GM19397 (cell line): ENCODE results near the gene C19orf53.
"Not testable (repeated sequence)": the region's sequence is repeated elsewhere in the genome, so short reads cannot be mapped to it uniquely, and the experiment has no call there.

Experiments used
- ATAC-seq: cut with Tn5 transposase; IDR thresholded peaks from one replicate; pipeline ENCODE4 v1.9.1; 2021; ENCODE audit warnings: mild to moderate bottlenecking, moderate library complexity; ENCODE audit not compliant: unreplicated experiment

C19orf53 gene

GRCh38 chr19:13763265-13763664 is 11.0 kb upstream of the C19orf53 start:
- no peak for ATAC-seq

DNA sequence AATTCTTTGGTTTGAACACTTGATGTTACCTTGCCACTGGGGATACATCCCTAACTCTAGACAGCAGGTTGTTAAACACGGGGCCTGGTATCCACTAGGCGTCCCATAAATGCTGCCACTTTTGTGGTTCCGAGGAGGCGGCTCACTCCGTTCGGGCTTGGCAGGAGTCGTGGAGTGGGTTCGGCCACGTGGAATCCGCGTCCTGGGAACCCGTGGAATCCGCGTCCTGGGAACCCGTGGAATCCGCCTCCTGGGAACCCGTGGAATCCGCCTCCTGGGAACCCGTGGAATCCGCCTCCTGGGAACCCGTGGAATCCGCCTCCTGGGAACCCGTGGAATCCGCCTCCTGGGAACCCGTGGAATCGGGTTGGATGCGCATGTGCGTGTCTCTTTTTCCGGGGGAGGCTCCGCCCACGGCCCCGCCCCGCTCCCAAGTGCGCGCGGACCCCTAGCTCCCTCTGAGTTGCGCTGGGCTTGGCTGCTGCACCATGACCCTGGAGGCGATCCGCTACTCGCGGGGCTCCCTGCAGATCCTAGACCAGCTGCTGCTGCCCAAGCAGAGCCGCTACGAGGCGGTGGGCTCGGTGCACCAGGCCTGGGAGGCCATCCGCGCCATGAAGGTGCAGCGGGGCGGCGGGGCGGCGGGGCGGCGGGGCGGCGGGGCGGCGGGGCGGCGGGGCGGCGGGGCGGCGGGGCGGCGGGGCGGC is 10.0 kb upstream of the C19orf53 start, which contains the start of gene MRI1:
Gene MRI1, plus strand, starts transcription at position 422 of the 707 bp plus-strand sequence. Its CDS starts 67 bp downstream, at position 489.
- peak; percentile 64 for ATAC-seq

- peak; percentile 29 for ATAC-seq
Observed at GRCh38 chr19:13764821-13765394, 9.3 kb upstream of the C19orf53 start.

- no peak for ATAC-seq
Observed at GRCh38 chr19:13765395-13766094, 8.7 kb upstream of the C19orf53 start.

DNA sequence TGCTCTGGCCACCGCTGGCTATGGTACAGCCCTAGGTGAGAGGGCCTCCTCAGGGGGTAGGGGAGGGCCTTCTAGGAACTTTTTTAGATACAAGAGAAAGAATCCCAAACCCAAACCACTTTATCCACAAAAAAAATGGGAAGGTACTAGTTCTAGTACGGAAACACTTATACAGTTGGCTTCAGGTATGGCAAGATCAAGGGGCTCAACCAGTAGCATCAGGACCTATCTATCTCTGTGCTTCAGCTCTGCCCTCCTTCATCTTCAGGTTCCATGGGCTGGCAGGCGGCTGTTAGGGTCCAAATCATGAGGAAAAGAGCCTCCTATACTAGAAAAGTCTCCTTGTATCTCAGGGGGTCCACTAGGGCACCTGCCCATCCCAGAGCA is 8.2 kb upstream of the C19orf53 start:
- ATAC-seq, result no peak

GRCh38 chr19:13768510-13768909 is 5.7 kb upstream of the C19orf53 start:
- ATAC-seq, result no peak

GRCh38 chr19:13770013-13770635 is 4.1 kb upstream of the C19orf53 start:
- no peak for ATAC-seq

DNA sequence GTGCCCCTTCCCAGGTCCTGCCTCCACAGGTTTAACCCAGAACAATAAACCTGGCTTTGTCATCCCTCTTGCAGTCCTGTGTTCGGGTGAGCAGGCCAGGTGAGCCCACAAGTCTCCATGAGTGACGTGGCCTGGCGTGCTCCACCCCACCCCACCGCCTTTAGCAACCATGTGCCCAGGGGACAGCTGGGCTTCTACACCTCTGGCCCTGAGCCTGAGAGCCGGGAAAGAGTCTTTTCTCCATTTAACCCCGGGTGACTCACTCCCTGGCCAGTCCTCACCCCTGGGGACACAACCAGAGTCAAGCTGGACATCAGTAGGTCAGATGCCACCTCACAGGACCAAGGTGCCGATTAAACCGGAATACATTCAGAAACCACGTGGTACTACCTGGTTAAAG is 4.1 kb downstream of the C19orf53 start:
- ATAC-seq, result no peak

- no peak for ATAC-seq
Observed at GRCh38 chr19:13778847-13779246, 4.6 kb downstream of the C19orf53 start.

GRCh38 chr19:13779794-13780193 is 5.5 kb downstream of the C19orf53 start:
- not testable (repeated sequence) for ATAC-seq

DNA sequence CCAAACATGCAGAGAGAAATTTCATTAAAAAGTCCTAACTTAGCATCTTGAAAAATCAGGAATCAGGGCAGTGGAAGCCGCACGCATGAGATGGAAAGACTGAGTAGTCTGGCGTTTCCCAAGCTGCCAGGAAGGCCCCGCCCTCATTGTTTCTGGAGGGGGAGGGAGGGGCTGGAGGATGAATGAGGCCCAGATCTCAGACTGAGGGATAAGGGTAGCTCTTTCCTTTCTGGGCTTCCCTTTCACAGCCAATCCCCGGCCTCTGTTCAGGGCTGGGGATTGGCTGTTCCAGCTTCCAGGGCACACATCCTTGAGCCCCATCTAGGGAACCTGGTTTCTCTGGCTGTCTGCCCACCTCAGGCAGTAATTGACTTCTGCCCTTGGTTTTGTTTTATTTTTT is 7.3 kb downstream of the C19orf53 start:
- ATAC-seq, result no peak

DNA sequence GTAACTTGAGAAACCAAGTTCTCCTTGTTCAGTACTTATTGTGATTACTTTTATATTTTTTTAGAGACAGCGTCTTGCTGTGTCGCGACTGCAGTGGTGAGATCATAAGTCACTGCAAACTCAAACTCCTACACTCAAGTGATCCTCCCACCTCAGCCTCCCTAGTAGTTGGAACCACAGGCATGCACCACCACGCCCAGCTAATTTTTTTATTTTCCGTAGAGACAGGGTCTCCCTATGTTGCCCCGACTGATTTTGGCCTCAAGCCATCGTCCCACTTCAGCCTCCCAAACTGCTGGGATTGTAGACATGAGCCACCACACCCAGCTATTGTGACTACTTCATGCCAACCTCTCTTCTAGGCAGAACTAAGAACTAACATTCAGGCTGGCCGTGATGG is 8.3 kb downstream of the C19orf53 start:
- no peak for ATAC-seq

GRCh38 chr19:13783565-13784500 is 9.6 kb downstream of the C19orf53 start:
- ATAC-seq, result no peak

DNA sequence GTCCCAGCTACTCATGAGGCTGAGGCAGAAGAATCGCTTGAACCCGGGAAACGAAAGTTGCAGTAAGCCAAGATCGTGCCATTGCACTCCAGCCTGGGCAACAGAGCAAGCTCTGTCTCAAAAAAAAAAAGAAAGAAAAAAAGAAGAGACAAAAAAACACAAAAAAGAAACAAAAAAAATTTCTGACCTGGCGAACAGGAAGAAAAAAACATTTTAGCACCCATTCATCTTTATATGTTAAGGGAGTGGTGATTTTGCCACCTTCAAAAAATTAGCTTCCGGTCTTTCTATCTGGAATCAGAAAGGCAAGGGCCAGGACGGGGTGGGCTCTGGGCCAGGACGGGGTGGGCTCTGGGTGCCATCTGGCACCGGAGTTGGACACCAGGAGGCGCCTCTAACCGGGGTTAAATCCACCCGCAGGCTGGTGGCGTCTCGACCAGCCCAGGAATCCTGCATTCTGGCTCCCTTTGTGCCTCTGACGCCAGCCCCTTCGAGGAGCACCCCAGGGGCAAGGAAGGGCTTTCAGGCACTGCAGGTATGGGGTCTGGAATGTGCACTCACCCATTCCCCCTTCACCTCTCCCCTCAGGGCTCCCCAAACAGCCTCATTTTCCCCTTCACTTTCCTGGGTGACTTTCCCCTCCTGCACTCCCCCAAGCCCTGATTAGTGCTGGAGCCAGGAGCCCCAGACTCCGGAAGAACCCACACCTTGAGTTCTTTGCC is 10.6 kb downstream of the C19orf53 start:
- no peak for ATAC-seq

DNA sequence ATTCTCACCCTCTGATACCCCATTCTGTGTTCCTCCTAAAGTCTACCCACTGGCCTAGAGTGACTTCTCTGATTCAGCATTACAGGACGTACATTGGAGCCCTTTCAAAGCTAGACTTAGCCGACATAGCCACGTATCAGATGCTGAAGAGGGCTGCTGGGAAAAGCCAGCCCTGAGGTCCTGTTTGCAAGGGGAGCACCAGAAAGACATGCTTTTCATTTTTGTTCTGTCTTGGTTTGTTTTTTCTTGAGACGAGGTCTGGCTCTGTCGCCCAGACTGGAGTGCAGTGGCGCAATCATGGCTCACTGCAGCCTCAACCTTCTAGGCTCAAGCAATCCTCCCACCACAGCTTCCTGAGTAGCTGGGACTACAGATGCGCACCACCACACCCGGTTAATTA is 14.7 kb downstream of the C19orf53 start:
- no peak for ATAC-seq

DNA sequence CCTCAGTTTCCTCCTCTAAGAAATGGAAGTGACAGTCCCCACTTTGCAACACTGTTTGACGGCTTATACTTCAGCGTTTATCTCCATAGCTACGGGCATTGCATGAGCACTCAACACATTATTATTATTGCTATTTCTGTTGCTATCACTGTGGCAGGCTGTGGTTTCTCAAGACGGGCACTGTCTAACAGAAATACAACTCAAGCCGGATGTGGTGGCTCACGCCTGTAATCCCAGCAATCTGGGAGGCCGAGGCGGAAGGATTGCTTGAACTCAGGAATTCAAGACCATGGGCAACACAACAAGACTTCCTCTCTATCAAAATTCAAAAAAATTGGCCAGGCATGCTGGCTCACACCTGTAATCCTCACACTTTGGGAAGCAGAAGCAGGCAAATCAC is 16.1 kb downstream of the C19orf53 start:
- no peak for ATAC-seq

GRCh38 chr19:13793317-13793716 is 19.1 kb downstream of the C19orf53 start:
- not testable (repeated sequence) for ATAC-seq

GRCh38 chr19:13794398-13794756 is 20.1 kb downstream of the C19orf53 start:
- ATAC-seq, result no peak

DNA sequence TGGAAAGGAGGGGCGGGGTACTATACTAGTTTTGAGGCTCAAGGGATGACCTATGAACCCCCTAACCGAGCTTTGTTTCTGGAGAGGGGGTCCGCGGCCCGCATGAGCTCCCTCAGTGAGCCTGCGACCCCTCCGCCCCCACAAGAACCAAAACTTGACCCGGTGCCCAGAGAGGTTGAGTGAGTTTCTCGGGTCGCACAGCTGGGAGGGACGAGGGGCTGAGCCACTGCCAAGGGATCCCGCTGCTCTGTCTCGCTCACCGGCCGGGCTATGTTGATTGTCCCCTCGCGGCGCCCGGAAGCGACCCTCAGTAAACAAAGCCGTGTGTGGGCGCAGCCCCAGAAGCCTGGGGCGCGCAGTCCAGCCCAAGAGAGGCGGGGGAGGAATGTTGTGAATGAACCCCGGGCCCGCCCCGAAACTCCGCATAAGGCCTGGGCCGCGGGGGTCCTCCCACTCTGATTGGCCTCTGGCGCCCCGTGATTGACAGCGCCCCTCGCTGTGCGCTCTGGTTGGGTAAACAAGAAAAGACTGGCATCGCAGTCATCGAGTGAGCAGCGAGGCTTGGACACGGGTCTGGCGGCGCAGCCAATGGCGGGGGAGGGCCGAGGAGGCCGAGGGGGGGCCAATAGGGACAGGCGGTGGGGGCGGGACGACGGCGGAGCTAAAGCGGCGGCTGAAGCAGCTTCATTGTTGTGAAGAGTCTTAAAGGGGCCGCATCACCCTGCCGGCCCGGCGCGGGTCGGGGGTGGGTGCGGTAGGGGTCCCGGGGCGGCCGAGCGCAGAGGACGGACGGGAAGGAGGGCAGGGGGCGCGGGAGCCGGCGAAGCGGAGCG is 20.7 kb downstream of the C19orf53 start, which contains the start of gene ZSWIM4:
Gene ZSWIM4, plus strand, starts transcription at position 687 of the 833 bp plus-strand sequence. CDS start 206 bp downstream, outside the sequence.
- peak; percentile 93 for ATAC-seq
